ENCODE measurements around the gene RYR2. TPM values are rescaled to one million over a fixed set of nuclear protein-coding genes. Genes with fewer than 3 reads are reported as not detected.

RYR2 gene
- total RNA-seq, 4 donors from 2014 or later, result 0.16 to 1.4 (median 0.60) TPM

DNA sequence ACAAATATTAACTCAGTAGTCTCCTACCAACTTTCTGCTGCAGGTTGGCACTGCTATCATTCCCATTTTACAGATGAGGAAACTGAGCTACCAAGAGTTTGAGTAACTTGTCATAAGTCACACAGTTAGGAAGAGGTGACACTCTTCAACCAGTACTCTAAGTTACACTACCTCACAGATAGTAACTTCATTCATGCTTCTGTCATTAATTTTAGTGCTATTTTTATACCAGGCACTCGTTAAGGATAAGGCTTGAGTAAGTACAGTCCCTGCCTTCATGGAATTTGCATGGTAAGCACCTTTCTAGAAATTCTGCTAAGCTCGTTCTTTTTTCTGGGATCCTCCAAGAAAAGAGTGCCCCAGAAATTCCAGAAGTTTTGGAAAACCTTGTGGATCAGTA is 770.1 kb downstream of the RYR2 start:
- TF ChIP-seq, protein P1, sequence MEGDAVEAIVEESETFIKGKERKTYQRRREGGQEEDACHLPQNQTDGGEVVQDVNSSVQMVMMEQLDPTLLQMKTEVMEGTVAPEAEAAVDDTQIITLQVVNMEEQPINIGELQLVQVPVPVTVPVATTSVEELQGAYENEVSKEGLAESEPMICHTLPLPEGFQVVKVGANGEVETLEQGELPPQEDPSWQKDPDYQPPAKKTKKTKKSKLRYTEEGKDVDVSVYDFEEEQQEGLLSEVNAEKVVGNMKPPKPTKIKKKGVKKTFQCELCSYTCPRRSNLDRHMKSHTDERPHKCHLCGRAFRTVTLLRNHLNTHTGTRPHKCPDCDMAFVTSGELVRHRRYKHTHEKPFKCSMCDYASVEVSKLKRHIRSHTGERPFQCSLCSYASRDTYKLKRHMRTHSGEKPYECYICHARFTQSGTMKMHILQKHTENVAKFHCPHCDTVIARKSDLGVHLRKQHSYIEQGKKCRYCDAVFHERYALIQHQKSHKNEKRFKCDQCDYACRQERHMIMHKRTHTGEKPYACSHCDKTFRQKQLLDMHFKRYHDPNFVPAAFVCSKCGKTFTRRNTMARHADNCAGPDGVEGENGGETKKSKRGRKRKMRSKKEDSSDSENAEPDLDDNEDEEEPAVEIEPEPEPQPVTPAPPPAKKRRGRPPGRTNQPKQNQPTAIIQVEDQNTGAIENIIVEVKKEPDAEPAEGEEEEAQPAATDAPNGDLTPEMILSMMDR (IDR thresholded peaks at IDR 0.05; ENCODE audit: low read depth), result no peak

DNA sequence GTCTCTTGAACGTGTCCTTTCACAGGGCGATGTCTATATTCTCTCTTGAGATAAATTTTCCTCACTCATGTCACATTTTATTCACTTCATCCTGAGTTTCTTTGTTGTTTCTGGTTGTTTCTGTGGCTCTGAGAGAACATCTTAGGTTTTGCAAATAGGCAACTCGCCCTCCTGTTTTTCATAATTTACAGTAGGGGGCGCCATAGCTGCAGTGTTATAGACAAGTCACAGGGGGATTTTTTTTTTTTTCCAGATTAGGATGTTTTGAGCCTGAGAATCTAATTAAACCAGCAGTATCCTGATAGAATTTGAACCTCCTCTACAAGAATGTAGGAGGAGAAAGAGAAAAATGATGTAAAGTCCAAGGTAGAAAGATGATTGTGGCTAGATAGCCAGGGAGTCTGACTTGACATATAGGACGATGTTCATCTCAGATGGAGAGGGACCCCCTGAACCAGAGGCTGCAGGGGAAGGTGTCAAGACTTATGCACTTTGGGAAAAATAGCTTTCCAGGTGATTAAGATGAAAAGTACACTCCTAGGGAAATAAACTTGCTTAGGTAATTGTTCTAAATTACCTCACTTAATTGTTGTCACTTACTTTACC is 772.4 kb downstream of the RYR2 start:
- TF ChIP-seq, protein P1 (IDR thresholded peaks at IDR 0.05; ENCODE audit: low read depth), result no peak

DNA sequence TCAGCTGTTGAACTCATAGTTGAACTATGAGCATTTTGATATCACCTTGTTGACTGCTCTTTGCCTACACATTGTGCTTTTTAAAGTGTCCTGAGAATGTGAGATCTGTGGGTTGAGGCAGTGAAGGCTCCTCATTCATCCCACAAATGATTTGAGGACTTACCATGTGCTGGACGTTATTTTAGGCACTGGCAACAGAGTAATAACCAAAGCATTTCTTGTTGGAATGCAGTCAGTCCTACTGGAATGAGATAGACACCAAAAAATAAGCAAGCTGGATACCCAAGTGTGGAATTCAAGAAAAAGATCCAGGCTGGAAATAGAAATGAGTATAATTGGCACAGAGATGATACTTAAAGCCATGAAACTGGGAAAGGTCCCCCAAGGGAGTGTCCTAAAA is 775.3 kb downstream of the RYR2 start:
- TF ChIP-seq, protein P1 (IDR thresholded peaks at IDR 0.05; ENCODE audit: low read depth), result no peak

DNA sequence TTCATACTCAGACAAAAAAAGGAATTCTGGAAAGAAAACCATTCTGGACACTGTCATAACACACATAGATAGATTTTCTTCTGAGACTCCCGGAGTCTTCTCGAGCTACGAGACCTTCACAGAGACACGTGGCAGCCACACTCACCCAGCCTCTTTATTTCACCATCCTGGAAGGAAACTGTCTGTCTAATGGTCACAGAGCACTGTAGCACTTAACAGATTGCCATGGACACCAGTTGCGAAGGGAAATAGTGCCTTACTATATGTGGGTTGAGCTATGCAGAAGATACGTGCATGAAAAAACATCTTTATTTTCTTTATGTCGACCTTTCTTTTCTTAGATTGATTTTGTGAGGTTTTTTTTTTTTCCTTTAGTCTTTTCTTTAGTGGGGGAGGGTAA is 790.9 kb downstream of the RYR2 start:
- TF ChIP-seq, protein P1 (IDR thresholded peaks at IDR 0.05; ENCODE audit: low read depth), result no peak

DNA sequence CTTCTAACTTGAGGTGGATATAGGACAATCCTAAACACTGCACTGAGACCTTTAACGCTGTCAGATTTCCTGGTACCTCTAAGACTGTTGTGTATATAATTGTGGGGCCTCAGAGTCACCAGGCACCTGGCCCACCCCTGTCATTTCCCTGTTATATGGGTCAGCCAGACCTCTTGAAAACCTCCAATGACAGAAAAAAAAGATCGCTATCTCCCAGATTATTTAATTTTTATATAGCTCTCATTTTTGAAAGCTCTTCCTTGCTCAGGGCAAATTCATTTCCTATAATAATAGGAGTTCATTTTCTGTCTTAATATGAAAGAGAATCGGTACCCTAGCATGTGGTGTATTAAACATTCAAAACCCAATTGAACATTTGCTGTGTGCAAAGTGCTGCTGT is 792.1 kb downstream of the RYR2 start:
- TF ChIP-seq, protein P1 (IDR thresholded peaks at IDR 0.05; ENCODE audit: low read depth), result no peak

DNA sequence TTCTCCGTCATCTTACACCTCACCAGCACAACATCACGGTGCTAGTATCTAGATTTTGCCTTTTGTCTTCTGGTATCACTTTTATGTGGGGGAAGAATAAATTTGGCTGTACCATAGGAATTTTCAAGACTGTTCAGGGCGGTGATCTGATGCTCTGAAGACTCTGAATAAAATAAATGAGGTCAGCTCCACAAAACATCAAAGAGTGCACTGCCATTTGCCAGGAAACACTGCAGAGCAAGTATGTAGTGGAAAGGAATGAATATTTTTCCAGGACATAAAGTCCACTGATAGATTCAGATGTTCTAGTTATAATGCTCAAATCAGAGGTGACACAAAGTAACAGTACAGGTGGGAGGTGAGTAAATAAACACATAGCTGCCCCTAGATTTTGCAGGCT is 792.5 kb downstream of the RYR2 start:
- TF ChIP-seq, protein P1 (IDR thresholded peaks at IDR 0.05; ENCODE audit: low read depth), result no peak

DNA sequence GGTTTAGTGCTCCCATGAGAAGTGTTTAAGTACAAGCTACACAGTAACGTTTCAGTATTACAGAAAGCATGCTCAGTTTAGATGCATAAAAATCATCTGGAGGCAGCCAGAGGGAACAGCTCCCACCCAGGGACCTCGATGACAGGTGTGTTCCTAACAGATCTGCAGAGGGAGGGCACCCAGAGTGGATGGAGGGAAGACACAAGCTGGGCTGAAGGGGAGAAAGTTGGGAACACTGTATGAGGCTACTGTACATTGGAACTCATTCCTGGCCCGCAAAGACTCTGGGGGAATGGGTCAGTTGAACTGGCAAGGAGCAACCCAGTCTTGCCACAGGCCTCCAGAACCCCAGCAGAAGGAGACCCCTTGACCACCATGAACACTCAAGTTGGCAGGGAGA is 796.3 kb downstream of the RYR2 start:
- TF ChIP-seq, protein P1 (IDR thresholded peaks at IDR 0.05; ENCODE audit: low read depth), result no peak
